Measurements from ENCODE around the gene CTNNA3. TPM values are rescaled to one million over a fixed set of nuclear protein-coding genes. Genes with fewer than 3 reads are reported as not detected.
"Not testable (repeated sequence)": the region's sequence is repeated elsewhere in the genome, so short reads cannot be mapped to it uniquely, and the experiment has no call there.

The CTNNA3 gene
- total and polyA plus RNA-seq, 2 donors (not counting 1 experiment from before 2014, with no cell fraction given), result not detected

GRCh38 chr10:67684140-67684539 lies 11.9 kb downstream of the CTNNA3 start:
- not testable (repeated sequence) for H3K9ac ChIP-seq (ENCODE audit: insufficient read depth, low read length); H3K9me3 ChIP-seq (ENCODE audit: control insufficient read depth, insufficient read depth, low read depth, low read length); H3K4me3 ChIP-seq (replicated peaks in 1 of 4; ENCODE audit: control extremely low read depth in 1 of 4, insufficient read depth in 1 of 4, low read depth in 3 of 4, low read length in 4 of 4); H3K27ac ChIP-seq (ENCODE audit: insufficient read depth, low read length); DNase-seq (ENCODE audit: low read depth in 2 of 2); H3K36me3 ChIP-seq (ENCODE audit: control insufficient read depth, insufficient read depth, low read length); H4K20me1 ChIP-seq (ENCODE audit: control insufficient read depth, extremely low read depth, insufficient read depth, low read length); H2AFZ ChIP-seq (ENCODE audit: low read length); H3K27me3 ChIP-seq (ENCODE audit: control insufficient read depth, insufficient read depth, low read length); H3K4me2 ChIP-seq (ENCODE audit: extremely low read depth, insufficient read depth, low read length); H3K4me1 ChIP-seq (ENCODE audit: control insufficient read depth, extremely low read depth, insufficient read depth, low read length); H3K79me2 ChIP-seq (ENCODE audit: control insufficient read depth, insufficient read depth, low read length)

DNA sequence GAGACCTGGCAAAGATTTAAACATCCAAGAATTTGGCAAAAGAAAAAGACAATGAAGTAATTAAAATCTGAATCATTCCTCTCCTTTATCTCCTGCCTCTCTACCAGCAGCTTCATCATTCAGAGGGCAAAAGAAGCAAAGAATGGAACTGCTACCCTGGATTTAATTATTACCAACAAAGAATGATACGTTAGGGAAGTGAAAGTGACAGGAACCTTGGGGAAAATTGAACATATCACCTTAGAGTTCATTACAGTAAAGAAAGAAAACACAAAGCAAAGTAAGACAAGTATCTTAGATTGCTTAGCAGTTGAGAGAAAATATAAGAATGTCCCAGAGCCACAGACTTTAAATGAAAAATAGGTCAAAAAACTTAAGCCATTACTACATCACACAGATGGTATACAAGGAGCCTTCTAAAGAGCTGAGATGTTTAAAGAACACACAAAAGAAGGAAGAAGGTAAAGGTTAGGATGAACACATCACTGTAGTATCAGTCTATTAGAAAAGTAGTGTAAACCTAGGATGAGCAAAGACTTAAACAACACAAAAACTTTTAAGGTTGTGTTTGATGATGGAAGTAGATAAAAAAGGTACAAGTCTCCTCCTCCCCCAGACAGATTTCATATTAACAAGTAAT lies 17.5 kb downstream of the CTNNA3 start:
- no peaks in the 10 kb centered on the region for H3K4me1 ChIP-seq (ENCODE audit: control insufficient read depth, extremely low read depth, insufficient read depth, low read length)
- no peak overlapping the region for H2AFZ ChIP-seq (ENCODE audit: low read length)
- H3K79me2 ChIP-seq (ENCODE audit: control insufficient read depth, insufficient read depth, low read length), result no peaks in the 10 kb centered on the region
- DNase-seq (ENCODE audit: low read depth in 2 of 2), result no peak
- TF ChIP-seq EZH2 (IDR thresholded peaks at IDR 0.05; ENCODE audit: low read length, missing control alignments), result no peak
- TF ChIP-seq, protein P1, sequence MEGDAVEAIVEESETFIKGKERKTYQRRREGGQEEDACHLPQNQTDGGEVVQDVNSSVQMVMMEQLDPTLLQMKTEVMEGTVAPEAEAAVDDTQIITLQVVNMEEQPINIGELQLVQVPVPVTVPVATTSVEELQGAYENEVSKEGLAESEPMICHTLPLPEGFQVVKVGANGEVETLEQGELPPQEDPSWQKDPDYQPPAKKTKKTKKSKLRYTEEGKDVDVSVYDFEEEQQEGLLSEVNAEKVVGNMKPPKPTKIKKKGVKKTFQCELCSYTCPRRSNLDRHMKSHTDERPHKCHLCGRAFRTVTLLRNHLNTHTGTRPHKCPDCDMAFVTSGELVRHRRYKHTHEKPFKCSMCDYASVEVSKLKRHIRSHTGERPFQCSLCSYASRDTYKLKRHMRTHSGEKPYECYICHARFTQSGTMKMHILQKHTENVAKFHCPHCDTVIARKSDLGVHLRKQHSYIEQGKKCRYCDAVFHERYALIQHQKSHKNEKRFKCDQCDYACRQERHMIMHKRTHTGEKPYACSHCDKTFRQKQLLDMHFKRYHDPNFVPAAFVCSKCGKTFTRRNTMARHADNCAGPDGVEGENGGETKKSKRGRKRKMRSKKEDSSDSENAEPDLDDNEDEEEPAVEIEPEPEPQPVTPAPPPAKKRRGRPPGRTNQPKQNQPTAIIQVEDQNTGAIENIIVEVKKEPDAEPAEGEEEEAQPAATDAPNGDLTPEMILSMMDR (conservative IDR thresholded peaks at IDR 0.05 in 1 of 2, IDR thresholded peaks at IDR 0.05 in 1 of 2; ENCODE audit: low read depth in 1 of 2, low read length in 2 of 2), result no peak
- no peaks in the 10 kb centered on the region for H3K36me3 ChIP-seq (ENCODE audit: control insufficient read depth, insufficient read depth, low read length)
- no peak overlapping the region for H3K9ac ChIP-seq (ENCODE audit: insufficient read depth, low read length)
- H3K27ac ChIP-seq (ENCODE audit: insufficient read depth, low read length), result no peak overlapping the region
- H3K4me2 ChIP-seq (ENCODE audit: extremely low read depth, insufficient read depth, low read length), result no peak overlapping the region
- H3K27me3 ChIP-seq (ENCODE audit: control insufficient read depth, insufficient read depth, low read length), result no peaks in the 10 kb centered on the region
- H3K9me3 ChIP-seq (ENCODE audit: control insufficient read depth, insufficient read depth, low read depth, low read length), result no peaks in the 10 kb centered on the region
- no peak overlapping the region for H3K4me3 ChIP-seq (replicated peaks in 1 of 4; ENCODE audit: control extremely low read depth in 1 of 4, insufficient read depth in 1 of 4, low read depth in 3 of 4, low read length in 4 of 4)
- H4K20me1 ChIP-seq (ENCODE audit: control insufficient read depth, extremely low read depth, insufficient read depth, low read length), result no peaks in the 10 kb centered on the region

DNA sequence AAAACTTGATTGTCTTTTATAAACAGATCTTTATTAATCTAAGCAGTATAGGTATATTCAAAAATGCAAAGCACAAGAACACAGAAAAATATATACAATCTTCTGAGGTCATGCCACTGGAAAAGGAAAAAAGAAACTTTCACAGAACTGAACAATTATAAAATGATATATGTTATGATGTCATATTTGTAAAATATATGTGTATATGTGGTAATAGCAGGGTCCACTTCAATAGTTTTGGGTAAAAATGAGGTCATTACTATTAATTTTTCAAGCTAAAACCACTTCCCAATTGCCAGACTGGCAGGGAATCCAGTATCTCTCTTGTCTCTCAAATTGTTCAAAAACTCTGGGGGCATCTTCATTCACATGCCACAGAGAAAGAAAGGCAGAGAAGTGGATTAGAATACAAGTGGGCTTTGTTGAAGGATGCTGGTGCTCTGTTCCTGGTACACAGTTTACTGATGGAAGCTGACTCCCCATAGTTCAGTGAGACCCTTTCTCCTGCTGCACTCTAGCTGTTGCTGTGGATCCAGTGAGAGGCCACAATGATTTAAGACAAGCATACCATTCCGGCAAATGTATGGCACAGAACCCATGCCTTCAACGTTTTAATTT lies 19.7 kb downstream of the CTNNA3 start:
- H3K9me3 ChIP-seq (ENCODE audit: control insufficient read depth, insufficient read depth, low read depth, low read length), result no peaks in the 10 kb centered on the region
- H3K4me2 ChIP-seq (ENCODE audit: extremely low read depth, insufficient read depth, low read length), result no peak overlapping the region
- no peaks in the 10 kb centered on the region for H3K36me3 ChIP-seq (ENCODE audit: control insufficient read depth, insufficient read depth, low read length)
- no peak overlapping the region for H3K27ac ChIP-seq (ENCODE audit: insufficient read depth, low read length)
- no peaks in the 10 kb centered on the region for H3K4me1 ChIP-seq (ENCODE audit: control insufficient read depth, extremely low read depth, insufficient read depth, low read length)
- H4K20me1 ChIP-seq (ENCODE audit: control insufficient read depth, extremely low read depth, insufficient read depth, low read length), result no peaks in the 10 kb centered on the region
- H3K79me2 ChIP-seq (ENCODE audit: control insufficient read depth, insufficient read depth, low read length), result no peaks in the 10 kb centered on the region
- no peak overlapping the region for H3K4me3 ChIP-seq (replicated peaks in 1 of 4; ENCODE audit: control extremely low read depth in 1 of 4, insufficient read depth in 1 of 4, low read depth in 3 of 4, low read length in 4 of 4)
- H3K27me3 ChIP-seq (ENCODE audit: control insufficient read depth, insufficient read depth, low read length), result no peaks in the 10 kb centered on the region
- H3K9ac ChIP-seq (ENCODE audit: insufficient read depth, low read length), result no peak overlapping the region
- TF ChIP-seq, protein P1 (conservative IDR thresholded peaks at IDR 0.05 in 1 of 2, IDR thresholded peaks at IDR 0.05 in 1 of 2; ENCODE audit: low read depth in 1 of 2, low read length in 2 of 2), result no peak
- no peak for TF ChIP-seq EZH2 (IDR thresholded peaks at IDR 0.05; ENCODE audit: low read length, missing control alignments)
- DNase-seq (ENCODE audit: low read depth in 2 of 2), result no peak
- H2AFZ ChIP-seq (ENCODE audit: low read length), result no peak overlapping the region
